Tibial nerve (tissue), 4 donors: ENCODE data around the gene GSTA1. TPM values are rescaled to one million over a fixed set of nuclear protein-coding genes. Genes with fewer than 3 reads are reported as not detected.
"Not testable (repeated sequence)": the region's sequence is repeated elsewhere in the genome, so short reads cannot be mapped to it uniquely, and the experiment has no call there.

Experiments used
- DNase-seq, 2 donors: peaks; one replicate each; pipeline ENCODE4 v3.0.0-alpha.2; 2019; ENCODE audit warnings: low spot score in 2 of 2
- H3K27ac ChIP-seq, 4 donors: fragments of 200-600 bp; sonication (generic) in 3 of 4; one replicate each; pipeline ENCODE4 v1.5.1; 2017 to 2019; ENCODE audit warnings: mild to moderate bottlenecking in 1 of 4
- H3K27me3 ChIP-seq, 2 donors: fragments of 200-600 bp; sonication (generic) in 1 of 2; one replicate each; pipeline versions ENCODE4 v1.5.1 to v1.6.0; 2017 to 2019
- H3K36me3 ChIP-seq, 3 donors: fragments of 200-600 bp; sonication (generic); one replicate each; pipeline ENCODE4 v1.5.1; 2018 to 2019
- H3K4me1 ChIP-seq, 4 donors: fragments of 200-600 bp; sonication (generic) in 3 of 4; one replicate each; pipeline ENCODE4 v1.5.1; 2017 to 2019
- H3K4me3 ChIP-seq, 4 donors: fragments of 200-600 bp; sonication (generic) in 3 of 4; one replicate each; pipeline ENCODE4 v1.5.1; 2017 to 2019; ENCODE audit warnings: mild to moderate bottlenecking in 1 of 4, moderate library complexity in 1 of 4
- H3K9me3 ChIP-seq, 4 donors: fragments of 200-600 bp; sonication (generic) in 3 of 4; one replicate each; pipeline ENCODE4 v1.5.1; 2017 to 2019
- CTCF ChIP-seq, 5 experiments: fragments of 200-600 bp in 3 of 5; fragments of 450-650 bp in 2 of 5; sonication (generic) in 3 of 5; IDR thresholded peaks; one replicate each; pipeline ENCODE4 v1.5.1; 2016 to 2019; ENCODE audit warnings: antibody characterized with exemption in 5 of 5, mild to moderate bottlenecking in 3 of 5, moderate library complexity in 2 of 5
- EP300 ChIP-seq, 2 donors: sonication (generic); formaldehyde crosslinking; IDR thresholded peaks; one replicate each; pipeline ENCODE4 v1.6.1; 2017; ENCODE audit warnings: antibody characterized with exemption in 2 of 2, mild to moderate bottlenecking in 1 of 2
- POLR2A ChIP-seq, 2 donors: fragments of 450-650 bp; IDR thresholded peaks; one replicate each; pipeline ENCODE4 v1.6.1; 2017; ENCODE audit warnings: antibody characterized with exemption in 2 of 2, mild to moderate bottlenecking in 2 of 2, moderate library complexity in 2 of 2
- WGBS, 2 donors: methylation state at CpG; one replicate each; pipeline ENCODE4 v1.1.5; 2018; 5-methylcytosine and 5-hydroxymethylcytosine counted together
- total RNA-seq, 4 donors: library from RNA; depleted of rRNA; stranded (reverse); fragments of >200 nt; gene quantifications; one replicate each; pipeline ENCODE4 v1.1.0, GENCODE V29; 2016

Gene GSTA1
- total RNA-seq, 4 donors from 2014 or later = not detected

GRCh38 chr6:52788478-52788877 is 15.1 kb downstream of the GSTA1 start:
- WGBS, 2 donors = 73 to 74% methylated on average over 3 of the region's 3 CpGs
- Histone ChIP-seq H3K9me3 (peaks cover 0 to 5% (median 0%) of the 10 kb centered on the region in 4 donors), H3K4me3 (no peak overlapping the region), H3K4me1 (no peaks in the 10 kb centered on the region), H3K27me3 (no peaks in the 10 kb centered on the region), H3K27ac (no peak overlapping the region), H3K36me3 (no peaks in the 10 kb centered on the region)
- no peak for DNase-seq
- TF ChIP-seq EP300 (IDR thresholded peaks at IDR 0.05) (no peak), CTCF (IDR thresholded peaks at IDR 0.05) (no peak), POLR2A (IDR thresholded peaks at IDR 0.05) (no peak)

GRCh38 chr6:52787917-52788316 is 15.7 kb downstream of the GSTA1 start:
- TF ChIP-seq POLR2A (IDR thresholded peaks at IDR 0.05) = no peak
- DNase-seq = no peak
- H3K4me1 ChIP-seq = no peaks in the 10 kb centered on the region
- H3K27ac ChIP-seq = no peak overlapping the region
- H3K27me3 ChIP-seq = no peaks in the 10 kb centered on the region
- H3K4me3 ChIP-seq = no peak overlapping the region
- WGBS, 2 donors = 53 to 63% methylated on average over 3 of the region's 3 CpGs
- peaks cover 0 to 5% (median 0%) of the 10 kb centered on the region in 4 donors for H3K9me3 ChIP-seq
- no peaks in the 10 kb centered on the region for H3K36me3 ChIP-seq

GRCh38 chr6:52786249-52786956 is 17.2 kb downstream of the GSTA1 start:
- WGBS, 2 donors = 93% methylated on average over 14 to 24 of the region's 24 CpGs
- Histone ChIP-seq H3K4me3 (no peak overlapping the region), H3K36me3 (no peaks in the 10 kb centered on the region), H3K27ac (no peak overlapping the region), H3K9me3 (no peaks in the 10 kb centered on the region), H3K4me1 (no peaks in the 10 kb centered on the region), H3K27me3 (no peaks in the 10 kb centered on the region)
- no peak for DNase-seq
- TF ChIP-seq POLR2A (IDR thresholded peaks at IDR 0.05) = no peak
- TF ChIP-seq EP300 (IDR thresholded peaks at IDR 0.05) = no peak

- 24 to 27% methylated on average over 3 of the region's 3 CpGs for WGBS, 2 donors
- not testable (repeated sequence) for H3K27me3 ChIP-seq, H3K9me3 ChIP-seq, H3K36me3 ChIP-seq, DNase-seq, H3K4me3 ChIP-seq, H3K4me1 ChIP-seq, H3K27ac ChIP-seq
These were observed 20.8 kb downstream of the GSTA1 start for GRCh38 chr6:52782696-52783274.

- not testable (repeated sequence) for H3K4me1 ChIP-seq, H3K27me3 ChIP-seq, H3K27ac ChIP-seq, H3K4me3 ChIP-seq, H3K9me3 ChIP-seq, DNase-seq, H3K36me3 ChIP-seq
These were observed 21.4 kb downstream of the GSTA1 start for GRCh38 chr6:52782209-52782608.

GRCh38 chr6:52779237-52779636 is 24.4 kb downstream of the GSTA1 start:
- Histone ChIP-seq H3K9me3 (no peaks in the 10 kb centered on the region), H3K27me3 (no peaks in the 10 kb centered on the region), H3K27ac (no peak overlapping the region), H3K4me1 (no peaks in the 10 kb centered on the region), H3K4me3 (no peak overlapping the region), H3K36me3 (no peaks in the 10 kb centered on the region)
- 59 to 61% methylated on average over 1 of the region's 1 CpG for WGBS, 2 donors
- DNase-seq = no peak
- TF ChIP-seq CTCF (IDR thresholded peaks at IDR 0.05) (no peak), POLR2A (IDR thresholded peaks at IDR 0.05) (no peak), EP300 (IDR thresholded peaks at IDR 0.05) (no peak)

GRCh38 chr6:52776711-52777351 is 26.8 kb downstream of the GSTA1 start:
- H3K36me3 ChIP-seq, DNase-seq, H3K4me3 ChIP-seq, H3K4me1 ChIP-seq, H3K9me3 ChIP-seq, H3K27ac ChIP-seq, H3K27me3 ChIP-seq: not testable (repeated sequence)
- 91 to 92% methylated on average over 9 of the region's 9 CpGs for WGBS, 2 donors

- 62 to 63% methylated on average over 4 of the region's 4 CpGs for WGBS, 2 donors
- not testable (repeated sequence) for H3K4me3 ChIP-seq, H3K27ac ChIP-seq, H3K27me3 ChIP-seq, H3K36me3 ChIP-seq, H3K9me3 ChIP-seq, H3K4me1 ChIP-seq, DNase-seq
These were observed 34.2 kb downstream of the GSTA1 start for GRCh38 chr6:52769399-52769798.

GRCh38 chr6:52767658-52768057 is 36.0 kb downstream of the GSTA1 start:
- not testable (repeated sequence) for H3K4me1 ChIP-seq, H3K36me3 ChIP-seq, DNase-seq, H3K27me3 ChIP-seq, H3K27ac ChIP-seq, H3K4me3 ChIP-seq, H3K9me3 ChIP-seq

GRCh38 chr6:52763322-52763916 is 40.2 kb downstream of the GSTA1 start, which contains the start of gene GSTA2:
GSTA2 (minus strand) TSS chr6:52763475; CDS start chr6:52757947, 5,528 bp downstream.
- not testable (repeated sequence) for H3K9me3 ChIP-seq, H3K27ac ChIP-seq, H3K4me3 ChIP-seq, H3K4me1 ChIP-seq, H3K36me3 ChIP-seq, DNase-seq, H3K27me3 ChIP-seq
- 47 to 58% methylated on average over 2 of the region's 2 CpGs for WGBS, 2 donors
